IMR-90 (cell line): ENCODE results near the gene RB1. TPM values are rescaled to one million over a fixed set of nuclear protein-coding genes. Genes with fewer than 3 reads are reported as not detected.

ENCODE experiments used
- ATAC-seq: fragments of 200-7000 bp; cut with Tn5 transposase; 2 replicates; pipeline ENCODE4 v1.9.1; 2020; ENCODE audit warnings: low read depth, mild to moderate bottlenecking, moderate library complexity
- BruUV-seq: library from RNA; stranded (reverse); fragments of 400-500 nt; replicated peaks from 2 replicates; lab custom pipeline; 2021; lab: Mats Ljungman, UMichigan
- CTCF ChIA-PET: fragments of 300-600 bp; formaldehyde crosslinking; extraction: SDS; loops from one replicate; lab custom pipeline; 2021; ENCODE audit warnings: antibody characterized with exemption; lab: Yijun Ruan, JAX
- POLR2A ChIA-PET: fragments of 300-600 bp; sonication (Branson Sonifier 250); formaldehyde crosslinking; loops from one replicate; lab custom pipeline; 2022; ENCODE audit warnings: antibody characterized with exemption; ENCODE audit not compliant: unreplicated experiment; lab: Charles Lee
- DNase-seq: peaks from one replicate; pipeline ENCODE4 v3.0.0; 2013
- H2AFZ ChIP-seq: replicated peaks from 2 replicates; pipeline ENCODE3; 2013; ENCODE audit warnings: low read length, mild to moderate bottlenecking; ENCODE audit not compliant: poor library complexity
- H2AK5ac ChIP-seq: 2 replicates; pipeline ENCODE4 v1.6.1; 2013; ENCODE audit warnings: low read depth, low read length, inconsistent platforms
- H2AK9ac ChIP-seq: replicated peaks from 2 replicates; pipeline ENCODE3; 2013; ENCODE audit warnings: mild to moderate bottlenecking, low read depth, low read length, moderate library complexity; ENCODE audit not compliant: poor library complexity
- H2BK120ac ChIP-seq: 2 replicates; pipeline ENCODE4 v1.6.1; 2013; ENCODE audit warnings: low read depth, low read length, inconsistent platforms
- H2BK15ac ChIP-seq: 3 replicates; pipeline ENCODE4 v1.6.1; 2013; ENCODE audit warnings: low read depth, low read length, inconsistent platforms
- H2BK20ac ChIP-seq: 2 replicates; pipeline ENCODE4 v1.6.1; 2013; ENCODE audit warnings: low read depth, mild to moderate bottlenecking, inconsistent platforms, low read length, moderate library complexity
- H2BK5ac ChIP-seq: 2 replicates; pipeline ENCODE4 v1.6.1; 2013; ENCODE audit warnings: mild to moderate bottlenecking, low read depth, low read length, inconsistent platforms; ENCODE audit not compliant: poor library complexity, severe bottlenecking
- H3K14ac ChIP-seq: replicated peaks from 2 replicates; pipeline ENCODE4 v1.6.1; 2013; ENCODE audit warnings: low read depth, low read length, inconsistent platforms
- H3K18ac ChIP-seq: 2 replicates; pipeline ENCODE4 v1.6.1; 2013; ENCODE audit warnings: low read depth, low read length, control low read depth
- H3K23ac ChIP-seq: 2 replicates; pipeline ENCODE4 v1.6.1; 2013; ENCODE audit warnings: low read depth, low read length, inconsistent platforms
- H3K27ac ChIP-seq: 2 replicates; pipeline ENCODE4 v1.5.1; 2013; ENCODE audit warnings: mild to moderate bottlenecking, control low read depth, low read length; ENCODE audit not compliant: insufficient read depth
- H3K27me3 ChIP-seq: 2 replicates; pipeline ENCODE4 v1.6.1; 2013; ENCODE audit warnings: low read length; ENCODE audit not compliant: control insufficient read depth, insufficient read depth
- H3K36me3 ChIP-seq: 2 replicates; pipeline ENCODE4 v1.6.1; 2013; ENCODE audit warnings: low read length, mixed read lengths; ENCODE audit not compliant: control insufficient read depth, insufficient read depth
- H3K4ac ChIP-seq: 2 replicates; pipeline ENCODE4 v1.6.1; 2013; ENCODE audit warnings: low read depth, low read length, inconsistent platforms
- H3K4me1 ChIP-seq: 2 replicates; pipeline ENCODE4 v1.6.1; 2013; ENCODE audit warnings: low read length, mixed read lengths; ENCODE audit not compliant: control insufficient read depth, insufficient read depth
- H3K4me2 ChIP-seq: 2 replicates; pipeline ENCODE4 v1.6.1; 2013; ENCODE audit warnings: low read depth, mild to moderate bottlenecking, control low read depth, low read length, moderate library complexity
- H3K4me3 ChIP-seq: 2 replicates; pipeline ENCODE4 v1.5.1; 2013; ENCODE audit warnings: low read depth, mild to moderate bottlenecking, control low read depth, low read length, moderate library complexity; ENCODE audit not compliant: insufficient read depth
- H3K56ac ChIP-seq: 2 replicates; pipeline ENCODE4 v1.6.1; 2013; ENCODE audit warnings: low read length, inconsistent platforms; ENCODE audit not compliant: insufficient read depth; ENCODE audit errors: extremely low read depth
- H3K79me1 ChIP-seq, 2 experiments: 2 replicates each; pipeline ENCODE4 v1.6.1; 2013; ENCODE audit warnings: low read length in 2 of 2, inconsistent platforms in 1 of 2, low read depth in 1 of 2
- H3K9ac ChIP-seq: 2 replicates; pipeline ENCODE4 v1.6.1; 2013; ENCODE audit warnings: low read depth, low read length, control low read depth
- H3K9me1 ChIP-seq: 2 replicates; pipeline ENCODE4 v1.6.1; 2013; ENCODE audit warnings: low read length, inconsistent platforms; ENCODE audit not compliant: insufficient read depth
- H3K9me3 ChIP-seq: 2 replicates; pipeline ENCODE4 v1.6.1; 2013; ENCODE audit warnings: low read length; ENCODE audit not compliant: control insufficient read depth, insufficient read depth
- H4K20me1 ChIP-seq: 2 replicates; pipeline ENCODE4 v1.6.1; 2013; ENCODE audit warnings: low read length, inconsistent platforms; ENCODE audit not compliant: insufficient read depth
- H4K5ac ChIP-seq: 2 replicates; pipeline ENCODE4 v1.6.1; 2013; ENCODE audit warnings: mild to moderate bottlenecking, low read depth, low read length, control low read depth
- H4K8ac ChIP-seq, 2 experiments: 2 replicates each; pipeline ENCODE4 v1.6.1; 2013; ENCODE audit warnings: low read depth in 2 of 2, low read length in 2 of 2, control low read depth in 1 of 2, inconsistent platforms in 1 of 2
- H4K91ac ChIP-seq: 2 replicates; pipeline ENCODE4 v1.6.1; 2013; ENCODE audit warnings: low read depth, low read length, inconsistent platforms; ENCODE audit not compliant: insufficient read depth
- BHLHE40 ChIP-seq: fragments of 150-350 bp; IDR thresholded peaks from 2 replicates; pipeline ENCODE4 v1.6.1; 2016; ENCODE audit warnings: mild to moderate bottlenecking, low read depth, low read length
- CEBPB ChIP-seq: IDR thresholded peaks from 2 replicates; pipeline ENCODE4 v1.6.1; 2012; ENCODE audit warnings: low read depth, low read length, improper control_type of control experiment
- CHD1 ChIP-seq: IDR thresholded peaks from 2 replicates; pipeline ENCODE4 v1.6.1; 2012; ENCODE audit warnings: low read depth, low read length, improper control_type of control experiment
- CTCF ChIP-seq: conservative IDR thresholded peaks from 2 replicates; pipeline ENCODE4 v1.5.1; 2012; ENCODE audit warnings: mild to moderate bottlenecking, low read depth, low read length, improper control_type of control experiment
- ELK1 ChIP-seq: fragments of 150-350 bp; IDR thresholded peaks from 2 replicates; pipeline ENCODE4 v1.6.1; 2016; ENCODE audit warnings: low read depth, mild to moderate bottlenecking, low read length, moderate library complexity, borderline replicate concordance
- FOS ChIP-seq: fragments of 150-350 bp; IDR thresholded peaks from 2 replicates; pipeline ENCODE4 v1.6.1; 2016; ENCODE audit warnings: low read depth, low read length
- MAFK ChIP-seq: IDR thresholded peaks from 2 replicates; pipeline ENCODE4 v1.6.1; 2012; ENCODE audit warnings: low read depth, low read length, improper control_type of control experiment
- MAZ ChIP-seq: IDR thresholded peaks from 2 replicates; pipeline ENCODE4 v1.6.1; 2012; ENCODE audit warnings: low read depth, mild to moderate bottlenecking, low read length, improper control_type of control experiment, moderate library complexity, borderline replicate concordance
- MXI1 ChIP-seq: IDR thresholded peaks from 2 replicates; pipeline ENCODE4 v1.6.1; 2012; ENCODE audit warnings: low read depth, mild to moderate bottlenecking, low read length, moderate library complexity, borderline replicate concordance
- NFE2L2 ChIP-seq: fragments of 150-350 bp; IDR thresholded peaks from 2 replicates; pipeline ENCODE4 v1.6.1; 2016; ENCODE audit warnings: low read depth, mild to moderate bottlenecking, low read length
- POLR2A ChIP-seq: IDR thresholded peaks from 2 replicates; pipeline ENCODE4 v1.6.1; 2012; ENCODE audit warnings: mild to moderate bottlenecking, low read depth, low read length
- RAD21 ChIP-seq: IDR thresholded peaks from 2 replicates; pipeline ENCODE4 v1.6.1; 2012; ENCODE audit warnings: low read length, improper control_type of control experiment
- RCOR1 ChIP-seq: IDR thresholded peaks from 2 replicates; pipeline ENCODE4 v1.6.1; 2012; ENCODE audit warnings: mild to moderate bottlenecking, low read length, improper control_type of control experiment; ENCODE audit not compliant: insufficient replicate concordance
- RFX5 ChIP-seq: IDR thresholded peaks from 2 replicates; pipeline ENCODE4 v1.8.0; 2012; ENCODE audit warnings: low read depth, mild to moderate bottlenecking, low read length, moderate library complexity
- SMC3 ChIP-seq: fragments of 150-350 bp; IDR thresholded peaks from 2 replicates; pipeline ENCODE4 v1.6.1; 2016; ENCODE audit warnings: low read depth, mild to moderate bottlenecking, antibody characterized with exemption, low read length, moderate library complexity
- USF2 ChIP-seq: fragments of 150-350 bp; IDR thresholded peaks from 2 replicates; pipeline ENCODE4 v1.6.1; 2017; ENCODE audit warnings: mild to moderate bottlenecking, antibody characterized with exemption, low read length, low read depth
- WGBS, 2 experiments: methylation state at CpG; one replicate each; pipeline versions ENCODE4 v1.1.5 to v1.1.7; 2013; ENCODE audit warnings: missing lambda C conversion rate in 2 of 2; ENCODE audit not compliant: insufficient read length in 1 of 2; ENCODE audit errors: extremely low coverage in 2 of 2; 5-methylcytosine and 5-hydroxymethylcytosine counted together
- dilution Hi-C: fragments of 300-500 bp; cut with HindIII; formaldehyde crosslinking; loops from one replicate; pipeline ENCODE4 v1.14.3; 2018; ENCODE audit warnings: low sequenced_read_pairs; ENCODE audit not compliant: unreplicated experiment
- in situ Hi-C: fragments of 300-500 bp; cut with MboI; formaldehyde crosslinking; loops from 3 replicates; pipeline ENCODE4 v1.14.3; 2019; ENCODE audit warnings: low sequenced_read_pairs, inconsistent platforms, mixed read lengths
- intact Hi-C: fragments of 100-400 bp; cut with micrococcal nuclease; formaldehyde crosslinking; loops from 2 replicates; pipeline ENCODE4 v1.10.0; 2022
- polyA plus RNA-seq, 3 experiments: library from polyadenylated mRNA; depleted of rRNA; stranded (reverse); fragments of >200 nt; gene quantifications; 2 replicates each; pipeline ENCODE4 v1.2.3, GENCODE V29; 2012; ENCODE audit warnings: low replicate concordance in 1 of 3
- total RNA-seq: library from RNA; depleted of rRNA; stranded (reverse); fragments of >200 nt; gene quantifications from 2 replicates; pipeline ENCODE4 v1.2.3, GENCODE V29; 2012

The RB1 gene
- total and polyA plus RNA-seq, 2 of the 4 experiments (the other 2 are of a cell fraction): 11.4 to 15.4 TPM

- H2AK9ac ChIP-seq: no peak overlapping the region
- H3K23ac ChIP-seq: no peak overlapping the region
- H2BK15ac ChIP-seq: no peak overlapping the region
- no peak overlapping the region for H3K27ac ChIP-seq
- ChIA-PET CTCF (no interaction called here), POLR2A (no interaction called here)
- no peak overlapping the region for H2BK20ac ChIP-seq
- H3K9ac ChIP-seq: no peak overlapping the region
- H2BK5ac ChIP-seq: no peak overlapping the region
- no peaks in the 10 kb centered on the region for H4K20me1 ChIP-seq
- WGBS, 2 experiments: no CpG with 5 or more reads among the region's 2 CpGs
- H4K91ac ChIP-seq: no peak overlapping the region
- BruUV-seq: no TSS peak
- TF ChIP-seq RAD21 (no peak), NFE2L2 (no peak), FOS (no peak), POLR2A (no peak), BHLHE40 (no peak), MAZ (no peak), RFX5 (no peak), CTCF (no peak), CEBPB (no peak), MAFK (no peak), MXI1 (no peak), RCOR1 (no peak), CHD1 (no peak), USF2 (no peak), SMC3 (no peak), ELK1 (no peak)
- DNase-seq: no peak
- in situ Hi-C loops (no loop called here), intact Hi-C loops (no loop called here), dilution Hi-C loops (no loop called here)
- 0 out of 2 replicates have a peak, but pooled peaks cover 2% of the 10 kb centered on the region for H3K36me3 ChIP-seq
- no peak overlapping the region for H4K5ac ChIP-seq
- no peaks in the 10 kb centered on the region for H3K79me1 ChIP-seq
- no peaks in the 10 kb centered on the region for H3K9me3 ChIP-seq
- H3K9me1 ChIP-seq: no peaks in the 10 kb centered on the region
- H2AFZ ChIP-seq: no peak overlapping the region
- H2BK120ac ChIP-seq: no peak overlapping the region
- H2AK5ac ChIP-seq: no peak overlapping the region
- no peak overlapping the region for H3K56ac ChIP-seq
- H4K8ac ChIP-seq: no peak overlapping the region
- H3K27me3 ChIP-seq: no peaks in the 10 kb centered on the region
- no peak overlapping the region for H3K4ac ChIP-seq
- no peak overlapping the region for H3K4me2 ChIP-seq
- H3K14ac ChIP-seq: no peak overlapping the region
- no peak overlapping the region for H3K4me3 ChIP-seq
- no peak overlapping the region for H3K18ac ChIP-seq
- no peaks in the 10 kb centered on the region for H3K4me1 ChIP-seq
- ATAC-seq: no peak
Observed at GRCh38 chr13:48349525-48349924, 46.0 kb downstream of the RB1 start.
